ENCODE results near the gene NIBAN1.

Gene NIBAN1

GRCh38 chr1:184943998-184944397 is 30.3 kb downstream of the NIBAN1 start:
- DNase-seq = no peak

- DNase-seq = no peak
Observed at GRCh38 chr1:184941735-184942134, 32.6 kb downstream of the NIBAN1 start.

- no peak for DNase-seq
Observed at GRCh38 chr1:184941410-184941733, 32.9 kb downstream of the NIBAN1 start.

- DNase-seq = no peak
Observed at GRCh38 chr1:184940694-184941409, 33.5 kb downstream of the NIBAN1 start.

GRCh38 chr1:184940226-184940625 is 34.1 kb downstream of the NIBAN1 start:
- DNase-seq = no peak

GRCh38 chr1:184937729-184938128 is 36.6 kb downstream of the NIBAN1 start:
- peak; percentile 77 for DNase-seq

GRCh38 chr1:184935920-184936798 is 38.1 kb downstream of the NIBAN1 start:
- no peak for DNase-seq

GRCh38 chr1:184933944-184934343 is 40.4 kb downstream of the NIBAN1 start:
- DNase-seq = no peak

GRCh38 chr1:184932319-184932718 is 42.0 kb downstream of the NIBAN1 start:
- DNase-seq = no peak

GRCh38 chr1:184931566-184931965 is 42.7 kb downstream of the NIBAN1 start:
- DNase-seq = no peak

GRCh38 chr1:184930645-184931044 is 43.7 kb downstream of the NIBAN1 start:
- DNase-seq = no peak

GRCh38 chr1:184930232-184930631 is 44.1 kb downstream of the NIBAN1 start:
- no peak for DNase-seq

- no peak for DNase-seq
Observed at GRCh38 chr1:184929711-184930202, 44.6 kb downstream of the NIBAN1 start.

GRCh38 chr1:184928394-184928793 is 45.9 kb downstream of the NIBAN1 start:
- DNase-seq = no peak

Data from RPMI8226 (cell line).